Gastroesophageal sphincter (tissue), 3 donors: ENCODE measurements around the gene CNTNAP5.

Experiments used
- CTCF ChIP-seq, 4 experiments: fragments of 200-600 bp in 2 of 4; fragments of 450-650 bp in 2 of 4; sonication (generic) in 1 of 4; IDR thresholded peaks; one replicate each; pipeline ENCODE4 v1.5.1; 2017 to 2019; ENCODE audit warnings: antibody characterized with exemption in 4 of 4, mild to moderate bottlenecking in 2 of 4, moderate library complexity in 2 of 4
- EP300 ChIP-seq: sonication (generic); formaldehyde crosslinking; IDR thresholded peaks from one replicate; pipeline ENCODE4 v1.6.1; 2017; ENCODE audit warnings: antibody characterized with exemption, mild to moderate bottlenecking
- POLR2AphosphoS5 ChIP-seq: sonication (generic); formaldehyde crosslinking; IDR thresholded peaks from one replicate; pipeline ENCODE4 v1.6.1; 2017; ENCODE audit warnings: antibody characterized with exemption

GRCh38 chr2:124763611-124764010, 738.5 kb downstream of the CNTNAP5 start:
- TF ChIP-seq CTCF (IDR thresholded peaks at IDR 0.05) (no peak), POLR2AphosphoS5 (no peak), EP300 (no peak)
